Tibial nerve (tissue), 4 donors: ENCODE data around the gene PIEZO1. TPM values are rescaled to one million over a fixed set of nuclear protein-coding genes. Genes with fewer than 3 reads are reported as not detected.

Experiments
- DNase-seq, 2 donors: peaks; one replicate each; pipeline ENCODE4 v3.0.0-alpha.2; 2019; ENCODE audit warnings: low spot score in 2 of 2
- H3K27ac ChIP-seq, 4 donors: fragments of 200-600 bp; sonication (generic) in 3 of 4; one replicate each; pipeline ENCODE4 v1.5.1; 2017 to 2019; ENCODE audit warnings: mild to moderate bottlenecking in 1 of 4
- H3K27me3 ChIP-seq, 2 donors: fragments of 200-600 bp; sonication (generic) in 1 of 2; one replicate each; pipeline versions ENCODE4 v1.5.1 to v1.6.0; 2017 to 2019
- H3K36me3 ChIP-seq, 3 donors: fragments of 200-600 bp; sonication (generic); one replicate each; pipeline ENCODE4 v1.5.1; 2018 to 2019
- H3K4me1 ChIP-seq, 4 donors: fragments of 200-600 bp; sonication (generic) in 3 of 4; one replicate each; pipeline ENCODE4 v1.5.1; 2017 to 2019
- H3K4me3 ChIP-seq, 4 donors: fragments of 200-600 bp; sonication (generic) in 3 of 4; one replicate each; pipeline ENCODE4 v1.5.1; 2017 to 2019; ENCODE audit warnings: mild to moderate bottlenecking in 1 of 4, moderate library complexity in 1 of 4
- H3K9me3 ChIP-seq, 4 donors: fragments of 200-600 bp; sonication (generic) in 3 of 4; one replicate each; pipeline ENCODE4 v1.5.1; 2017 to 2019
- EP300 ChIP-seq, 2 donors: sonication (generic); formaldehyde crosslinking; IDR thresholded peaks; one replicate each; pipeline ENCODE4 v1.6.1; 2017; ENCODE audit warnings: antibody characterized with exemption in 2 of 2, mild to moderate bottlenecking in 1 of 2
- POLR2A ChIP-seq, 2 donors: fragments of 450-650 bp; IDR thresholded peaks; one replicate each; pipeline ENCODE4 v1.6.1; 2017; ENCODE audit warnings: antibody characterized with exemption in 2 of 2, mild to moderate bottlenecking in 2 of 2, moderate library complexity in 2 of 2
- WGBS, 2 donors: methylation state at CpG; one replicate each; pipeline ENCODE4 v1.1.5; 2018; 5-methylcytosine and 5-hydroxymethylcytosine counted together
- total RNA-seq, 4 donors: library from RNA; depleted of rRNA; stranded (reverse); fragments of >200 nt; gene quantifications; one replicate each; pipeline ENCODE4 v1.1.0, GENCODE V29; 2016
- TF ChIP-seq, protein P1 (sequence below), 5 experiments: fragments of 200-600 bp in 3 of 5; fragments of 450-650 bp in 2 of 5; sonication (generic) in 3 of 5; IDR thresholded peaks; one replicate each; pipeline ENCODE4 v1.5.1; 2016 to 2019; ENCODE audit warnings: antibody characterized with exemption in 5 of 5, mild to moderate bottlenecking in 3 of 5, moderate library complexity in 2 of 5

Gene PIEZO1
- total RNA-seq, 4 donors from 2014 or later = 90.5 to 309 (median 165) TPM

GRCh38 chr16:88812513-88813268 is 27.7 kb upstream of the PIEZO1 start:
- Histone ChIP-seq H3K27ac (peak overlapping the region; percentile 84 to 95 (median 93)), H3K27me3 (no peaks in the 10 kb centered on the region), H3K4me3 (peak overlapping the region; percentile 76 to 86 (median 81)), H3K36me3 (peaks cover 0 to 37% (median 0%) of the 10 kb centered on the region in 3 donors), H3K4me1 (peaks cover 0 to 35% (median 26%) of the 10 kb centered on the region in 4 donors), H3K9me3 (no peaks in the 10 kb centered on the region)
- 47 to 60% methylated on average over 32 to 36 of the region's 37 CpGs for WGBS, 2 donors
- peak; percentile 43 to 52 for DNase-seq
- TF ChIP-seq EP300 (IDR thresholded peaks at IDR 0.05) (no peak), POLR2A (IDR thresholded peaks at IDR 0.05) (no peak)
- TF ChIP-seq, protein P1, sequence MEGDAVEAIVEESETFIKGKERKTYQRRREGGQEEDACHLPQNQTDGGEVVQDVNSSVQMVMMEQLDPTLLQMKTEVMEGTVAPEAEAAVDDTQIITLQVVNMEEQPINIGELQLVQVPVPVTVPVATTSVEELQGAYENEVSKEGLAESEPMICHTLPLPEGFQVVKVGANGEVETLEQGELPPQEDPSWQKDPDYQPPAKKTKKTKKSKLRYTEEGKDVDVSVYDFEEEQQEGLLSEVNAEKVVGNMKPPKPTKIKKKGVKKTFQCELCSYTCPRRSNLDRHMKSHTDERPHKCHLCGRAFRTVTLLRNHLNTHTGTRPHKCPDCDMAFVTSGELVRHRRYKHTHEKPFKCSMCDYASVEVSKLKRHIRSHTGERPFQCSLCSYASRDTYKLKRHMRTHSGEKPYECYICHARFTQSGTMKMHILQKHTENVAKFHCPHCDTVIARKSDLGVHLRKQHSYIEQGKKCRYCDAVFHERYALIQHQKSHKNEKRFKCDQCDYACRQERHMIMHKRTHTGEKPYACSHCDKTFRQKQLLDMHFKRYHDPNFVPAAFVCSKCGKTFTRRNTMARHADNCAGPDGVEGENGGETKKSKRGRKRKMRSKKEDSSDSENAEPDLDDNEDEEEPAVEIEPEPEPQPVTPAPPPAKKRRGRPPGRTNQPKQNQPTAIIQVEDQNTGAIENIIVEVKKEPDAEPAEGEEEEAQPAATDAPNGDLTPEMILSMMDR (IDR thresholded peaks at IDR 0.05) = no peak

GRCh38 chr16:88811769-88812512 is 26.9 kb upstream of the PIEZO1 start, which contains the start of gene APRT:
Gene APRT (minus strand): TSS chr16:88811928. CDS start chr16:88811899, 29 bp downstream.
- TF ChIP-seq EP300 (IDR thresholded peaks at IDR 0.05) (peak in 1 of 2 donors; percentile 94), POLR2A (IDR thresholded peaks at IDR 0.05) (peak; percentile 54 to 79)
- TF ChIP-seq, protein P1 (IDR thresholded peaks at IDR 0.05) = peak; percentile 24 to 49 (median 35)
- Histone ChIP-seq H3K4me1 (peaks cover 0 to 35% (median 26%) of the 10 kb centered on the region in 4 donors), H3K4me3 (peak within 1 kb of the TSS; percentile 76 to 86 (median 81)), H3K27me3 (no peaks in the 10 kb centered on the region), H3K36me3 (peaks cover 0 to 38% (median 0%) of the 10 kb centered on the region in 3 donors), H3K27ac (peak within 1 kb of the TSS; percentile 84 to 95 (median 93)), H3K9me3 (no peaks in the 10 kb centered on the region)
- DNase-seq = peak; percentile 88
- WGBS, 2 donors = 1% methylated on average over 38 to 47 of the region's 84 CpGs

GRCh38 chr16:88810912-88811768 is 26.1 kb upstream of the PIEZO1 start:
- Histone ChIP-seq H3K9me3 (no peaks in the 10 kb centered on the region), H3K27ac (peak overlapping the region; percentile 84 to 95 (median 93)), H3K27me3 (no peaks in the 10 kb centered on the region), H3K36me3 (peaks cover 0 to 34% (median 0%) of the 10 kb centered on the region in 3 donors), H3K4me1 (peaks cover 0 to 35% (median 26%) of the 10 kb centered on the region in 4 donors), H3K4me3 (peak overlapping the region; percentile 76 to 86 (median 81))
- WGBS, 2 donors = 1% methylated on average over 37 to 54 of the region's 65 CpGs
- TF ChIP-seq POLR2A (IDR thresholded peaks at IDR 0.05) (peak; percentile 45 to 91), EP300 (IDR thresholded peaks at IDR 0.05) (peak; percentile 20 to 99)
- TF ChIP-seq, protein P1 (IDR thresholded peaks at IDR 0.05) = no peak
- peak; percentile 64 to 70 for DNase-seq

- H3K36me3 ChIP-seq = peaks cover 0 to 34% (median 0%) of the 10 kb centered on the region in 3 donors
- no peak for DNase-seq
- no peaks in the 10 kb centered on the region for H3K27me3 ChIP-seq
- H3K27ac ChIP-seq = peak overlapping the region; percentile 84 to 95 (median 93)
- H3K9me3 ChIP-seq = no peaks in the 10 kb centered on the region
- peaks cover 0 to 35% (median 26%) of the 10 kb centered on the region in 4 donors for H3K4me1 ChIP-seq
- no peak for TF ChIP-seq EP300 (IDR thresholded peaks at IDR 0.05)
- no peak for TF ChIP-seq POLR2A (IDR thresholded peaks at IDR 0.05)
- TF ChIP-seq, protein P1 (IDR thresholded peaks at IDR 0.05) = no peak
- 17 to 20% methylated on average over 8 to 12 of the region's 12 CpGs for WGBS, 2 donors
- peak overlapping the region; percentile 76 to 86 (median 81) for H3K4me3 ChIP-seq
Measured at GRCh38 chr16:88810166-88810911, 25.3 kb upstream of the PIEZO1 start.
